Caki2 (cell line): ENCODE results near the gene CEP250. TPM values are rescaled to one million over a fixed set of nuclear protein-coding genes. Genes with fewer than 3 reads are reported as not detected.

Source experiments
- total RNA-seq: library from RNA; depleted of rRNA; stranded (reverse); fragments of >200 nt; shearing (Covaris generic); gene quantifications from 2 replicates; pipeline ENCODE4 v1.2.3, GENCODE V29; 2014; ENCODE audit warnings: low replicate concordance; rRNA removed

The CEP250 gene
- total RNA-seq, 1 experiment from 2014 or later: 14.8 TPM

Other genes starting within 250 kb of the CEP250 start
- gene MMP24, start 228.9 kb upstream of the CEP250 start, total RNA-seq: 14.3 and 17.1 TPM in 2 replicates
- 9.0 and 16.5 TPM in 2 replicates for gene MMP24OS, start 177.5 kb upstream of the CEP250 start, total RNA-seq
- gene EIF6, start 170.8 kb upstream of the CEP250 start, total RNA-seq: 321 and 355 TPM in 2 replicates
- 0.20 TPM in 1 of 2 replicates, not detected in the other for gene FAM83C, start 163.2 kb upstream of the CEP250 start, total RNA-seq
- gene UQCC1, start 43.6 kb upstream of the CEP250 start, total RNA-seq: 54.9 and 59.4 TPM in 2 replicates
- gene GDF5, start 17.4 kb upstream of the CEP250 start, total RNA-seq: 1.1 TPM in 1 of 2 replicates, not detected in the other
- not detected in 2 replicates for gene C20orf173, start 74.1 kb downstream of the CEP250 start, total RNA-seq
- 509 and 521 TPM in 2 replicates for gene ERGIC3, start 86.5 kb downstream of the CEP250 start, total RNA-seq
- 40.6 and 79.6 TPM in 2 replicates for gene SPAG4, start 160.2 kb downstream of the CEP250 start, total RNA-seq
- gene CPNE1, start 209.3 kb downstream of the CEP250 start, total RNA-seq: 265 and 314 TPM in 2 replicates
- 52.0 and 59.2 TPM in 2 replicates for gene RBM12, start 209.3 kb downstream of the CEP250 start, total RNA-seq
- gene NFS1, start 243.8 kb downstream of the CEP250 start, total RNA-seq: 130 and 148 TPM in 2 replicates
- 280 and 455 TPM in 2 replicates for gene ROMO1, start 243.8 kb downstream of the CEP250 start, total RNA-seq